SJSA1 (cell line): Measurements from ENCODE around the gene GAP43. TPM values are rescaled to one million over a fixed set of nuclear protein-coding genes. Genes with fewer than 3 reads are reported as not detected.
"Not testable (repeated sequence)": the region's sequence is repeated elsewhere in the genome, so short reads cannot be mapped to it uniquely, and the experiment has no call there.

Experiments
- DNase-seq, 2 experiments: peaks; one replicate each; pipeline ENCODE4 v3.0.0-alpha.2; 2015 to 2020; ENCODE audit warnings: low spot score in 2 of 2, low read depth in 1 of 2
- H3K27ac ChIP-seq: fragments of 250-450 bp; sonication (Bioruptor Pico); 2 replicates; pipeline ENCODE4 v1.5.1; 2020; ENCODE audit warnings: mild to moderate bottlenecking, moderate library complexity
- H3K27me3 ChIP-seq: fragments of 250-450 bp; sonication (Bioruptor Pico); replicated peaks from 2 replicates; pipeline ENCODE4 v1.5.1; 2020; ENCODE audit warnings: mild to moderate bottlenecking, moderate library complexity
- H3K36me3 ChIP-seq: fragments of 250-450 bp; sonication (Bioruptor Pico); 2 replicates; pipeline ENCODE4 v1.5.1; 2020; ENCODE audit warnings: mild to moderate bottlenecking
- H3K4me1 ChIP-seq: fragments of 250-450 bp; sonication (Bioruptor Pico); replicated peaks from 2 replicates; pipeline ENCODE4 v1.6.1; 2021; ENCODE audit warnings: mild to moderate bottlenecking
- H3K4me3 ChIP-seq: fragments of 250-450 bp; sonication (Bioruptor Pico); 2 replicates; pipeline ENCODE4 v1.5.1; 2020; ENCODE audit warnings: mild to moderate bottlenecking
- H3K9me3 ChIP-seq: fragments of 250-450 bp; sonication (Bioruptor Pico); replicated peaks from 2 replicates; pipeline ENCODE4 v1.5.1; 2020; ENCODE audit warnings: mild to moderate bottlenecking
- total RNA-seq: library from RNA; depleted of rRNA; stranded (reverse); fragments of >200 nt; shearing (Covaris generic); gene quantifications from 2 replicates; pipeline ENCODE4 v1.2.3, GENCODE V29; 2014

Gene GAP43
- total RNA-seq, 1 experiment from 2014 or later: not detected

DNA sequence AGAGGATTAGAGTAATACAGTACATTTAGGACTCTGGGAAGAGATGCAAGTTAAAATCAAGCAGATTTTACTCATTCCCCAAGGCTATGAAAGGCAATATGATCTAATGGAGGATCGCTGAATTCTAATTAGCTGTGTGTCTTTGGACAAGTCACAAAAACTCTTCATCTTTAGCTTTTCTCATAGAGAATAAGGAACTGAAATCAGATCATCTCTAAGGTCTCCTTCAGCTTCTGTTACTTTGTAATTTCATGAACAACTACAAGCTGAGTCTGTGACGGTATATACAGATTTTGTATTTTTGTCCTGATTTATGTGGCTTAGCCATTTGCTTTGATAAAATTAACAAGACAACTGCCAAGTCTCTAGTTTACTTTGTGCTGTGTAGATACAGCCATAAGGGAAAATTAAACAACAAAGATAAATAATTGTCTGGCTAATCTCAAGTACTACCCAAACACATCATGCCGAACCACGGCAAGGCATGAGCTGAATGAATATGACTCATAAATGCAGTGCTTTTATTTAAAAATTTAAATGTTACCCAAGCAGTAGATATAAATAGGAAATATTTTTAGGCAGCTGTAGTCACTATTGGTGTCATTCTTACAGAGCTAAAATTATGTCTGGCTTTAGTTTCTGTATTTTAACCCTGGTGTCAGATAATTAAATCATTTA lies 81.5 kb downstream of the GAP43 start:
- H3K36me3 ChIP-seq: no peaks in the 10 kb centered on the region
- H3K4me3 ChIP-seq: no peak overlapping the region
- H3K27ac ChIP-seq: no peak overlapping the region
- no peaks in the 10 kb centered on the region for H3K27me3 ChIP-seq
- H3K9me3 ChIP-seq: no peaks in the 10 kb centered on the region
- DNase-seq: no peak
- peaks cover 3% of the 10 kb centered on the region; the same call in 1 of the 2 replicates for H3K4me1 ChIP-seq

DNA sequence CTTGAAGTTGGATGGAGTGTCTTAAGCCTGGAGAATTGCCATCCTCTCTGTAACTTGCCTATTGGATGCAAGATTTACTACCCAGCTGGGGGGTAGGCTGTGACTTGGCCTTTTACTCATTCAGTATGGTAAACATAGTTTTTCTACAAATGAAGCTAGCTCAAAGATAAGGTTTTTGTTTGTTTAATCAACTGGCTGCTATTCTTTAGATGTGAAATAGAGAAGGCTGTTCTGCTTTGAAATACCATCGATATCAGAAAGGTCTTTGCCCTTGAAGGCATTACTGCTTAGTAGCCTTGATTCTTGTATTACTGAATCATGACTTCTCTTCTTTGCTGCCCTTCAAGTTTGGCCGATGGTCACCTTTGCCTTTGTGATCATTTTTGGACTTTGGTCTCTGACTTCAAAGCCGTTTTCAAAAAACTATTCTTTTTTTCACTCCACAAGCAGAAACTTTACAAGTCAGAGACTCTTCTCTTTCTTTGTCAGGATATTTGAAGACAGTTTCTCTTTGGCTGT lies 83.1 kb downstream of the GAP43 start:
- H3K27me3 ChIP-seq: no peaks in the 10 kb centered on the region
- DNase-seq: no peak
- H3K9me3 ChIP-seq: no peaks in the 10 kb centered on the region
- no peak overlapping the region for H3K4me3 ChIP-seq
- H3K4me1 ChIP-seq: peaks cover 3% of the 10 kb centered on the region; the same call in 1 of the 2 replicates
- H3K36me3 ChIP-seq: no peaks in the 10 kb centered on the region
- no peak overlapping the region for H3K27ac ChIP-seq

DNA sequence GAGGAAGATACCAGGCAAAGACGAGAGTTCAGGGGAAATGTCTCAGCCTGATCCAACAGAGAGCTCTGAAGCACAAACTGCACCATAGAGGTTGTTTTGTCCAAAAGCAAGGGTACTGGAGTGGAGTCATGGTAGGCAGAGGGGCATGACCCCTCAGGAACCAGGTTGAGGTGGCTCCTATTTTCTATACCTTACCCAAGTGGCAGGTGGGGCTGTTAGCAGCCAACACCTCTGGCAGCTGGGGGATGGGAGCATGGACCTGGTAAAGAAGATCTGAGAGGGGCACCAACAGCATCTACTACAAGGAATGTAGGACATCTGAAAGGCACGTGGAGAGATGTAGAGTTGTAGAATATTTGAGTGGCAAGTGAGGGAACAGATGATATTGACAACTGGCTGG lies 85.2 kb downstream of the GAP43 start:
- no peaks in the 10 kb centered on the region for H3K9me3 ChIP-seq
- no peak overlapping the region for H3K4me3 ChIP-seq
- no peak for DNase-seq
- no peak overlapping the region for H3K27ac ChIP-seq
- H3K36me3 ChIP-seq: no peaks in the 10 kb centered on the region
- H3K27me3 ChIP-seq: no peaks in the 10 kb centered on the region
- peaks cover 3% of the 10 kb centered on the region; the same call in 1 of the 2 replicates for H3K4me1 ChIP-seq

DNA sequence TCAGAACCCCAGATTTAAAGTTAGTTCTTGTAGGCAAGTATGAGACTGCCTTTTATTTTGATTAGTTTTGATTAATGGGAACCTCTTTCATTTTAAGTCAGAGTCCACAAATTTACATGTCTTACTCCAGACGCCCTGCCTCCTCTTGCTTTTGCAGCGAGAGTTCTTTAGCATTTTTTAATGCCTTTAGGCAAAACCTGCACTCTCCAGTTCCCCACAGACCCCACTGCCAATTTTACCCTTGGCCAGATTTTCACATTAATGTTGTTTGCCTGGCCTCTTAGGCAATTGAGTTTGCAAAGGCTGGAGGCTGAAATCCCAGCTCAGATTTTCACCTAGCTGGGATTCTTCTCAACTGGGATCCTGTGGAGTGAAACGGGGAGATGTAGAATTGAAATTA lies 85.8 kb downstream of the GAP43 start:
- H3K27ac ChIP-seq: no peak overlapping the region
- no peaks in the 10 kb centered on the region for H3K27me3 ChIP-seq
- H3K9me3 ChIP-seq: no peaks in the 10 kb centered on the region
- no peak for DNase-seq
- H3K36me3 ChIP-seq: no peaks in the 10 kb centered on the region
- H3K4me1 ChIP-seq: peaks cover 3% of the 10 kb centered on the region; the same call in 1 of the 2 replicates
- H3K4me3 ChIP-seq: no peak overlapping the region

DNA sequence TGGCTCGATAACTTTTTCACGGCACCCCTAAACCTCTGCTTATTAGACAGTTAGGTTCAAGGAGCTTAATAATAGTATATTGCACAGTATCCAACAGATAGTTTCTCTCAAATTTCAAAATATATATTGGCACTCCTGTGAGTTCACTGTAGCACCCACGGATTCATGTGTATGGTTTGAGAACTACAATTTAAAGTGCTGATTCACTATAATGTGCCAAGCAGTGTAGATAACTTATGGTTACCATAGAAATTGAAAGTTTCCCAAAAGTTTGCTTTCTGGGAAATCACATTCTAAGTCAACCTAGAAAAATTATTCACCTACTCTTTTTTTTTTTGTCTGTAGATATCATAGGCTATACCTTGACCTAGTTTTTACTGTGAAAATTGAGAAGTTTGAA lies 86.6 kb downstream of the GAP43 start:
- Histone ChIP-seq H3K27me3 (no peaks in the 10 kb centered on the region), H3K36me3 (no peaks in the 10 kb centered on the region), H3K27ac (no peak overlapping the region), H3K4me3 (no peak overlapping the region), H3K4me1 (peaks cover under 1% of the 10 kb centered on the region; the same call in 1 of the 2 replicates), H3K9me3 (no peaks in the 10 kb centered on the region)
- DNase-seq: no peak

DNA sequence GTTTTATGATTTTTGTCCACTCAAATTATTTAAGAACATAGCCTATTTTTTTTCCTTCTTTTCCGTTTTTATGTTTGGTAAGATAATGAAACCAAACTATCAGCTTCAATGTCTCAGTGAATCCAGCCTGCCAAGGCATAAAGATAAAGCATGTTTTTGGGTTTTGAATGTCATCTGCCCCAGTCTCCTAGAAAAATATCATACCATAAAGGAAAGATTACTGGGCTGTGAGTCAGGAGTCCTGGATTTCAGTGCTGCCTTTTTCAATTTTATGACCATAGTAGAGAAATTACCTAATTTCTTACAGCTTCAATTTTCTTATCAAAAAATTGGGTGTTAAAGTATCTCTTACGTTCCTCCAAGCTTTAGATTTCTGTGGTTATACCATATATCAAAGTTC lies 87.5 kb downstream of the GAP43 start:
- Histone ChIP-seq H3K27ac (no peak overlapping the region), H3K4me1 (no peaks in the 10 kb centered on the region), H3K36me3 (no peaks in the 10 kb centered on the region), H3K27me3 (no peaks in the 10 kb centered on the region), H3K9me3 (no peaks in the 10 kb centered on the region), H3K4me3 (no peak overlapping the region)
- no peak for DNase-seq

DNA sequence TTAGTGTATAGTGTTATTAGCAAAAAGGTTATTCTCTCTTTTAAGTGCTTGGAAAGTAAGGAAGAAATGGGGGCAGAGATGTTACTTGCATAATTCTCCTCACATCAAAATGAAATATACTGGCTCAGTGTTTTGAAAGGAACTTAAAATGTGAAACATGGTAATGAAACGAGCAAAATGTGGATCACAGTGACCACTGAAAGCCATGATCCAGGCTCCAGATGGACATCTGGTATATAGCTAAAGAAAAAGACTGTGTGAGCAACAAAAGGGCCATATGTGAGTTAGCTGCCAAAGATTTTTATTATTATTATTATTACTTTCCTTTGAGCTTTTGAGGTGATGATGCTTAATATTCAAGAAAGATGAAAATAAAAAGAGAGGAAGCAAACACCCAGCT lies 89.6 kb downstream of the GAP43 start:
- H3K27ac ChIP-seq: no peak overlapping the region

DNA sequence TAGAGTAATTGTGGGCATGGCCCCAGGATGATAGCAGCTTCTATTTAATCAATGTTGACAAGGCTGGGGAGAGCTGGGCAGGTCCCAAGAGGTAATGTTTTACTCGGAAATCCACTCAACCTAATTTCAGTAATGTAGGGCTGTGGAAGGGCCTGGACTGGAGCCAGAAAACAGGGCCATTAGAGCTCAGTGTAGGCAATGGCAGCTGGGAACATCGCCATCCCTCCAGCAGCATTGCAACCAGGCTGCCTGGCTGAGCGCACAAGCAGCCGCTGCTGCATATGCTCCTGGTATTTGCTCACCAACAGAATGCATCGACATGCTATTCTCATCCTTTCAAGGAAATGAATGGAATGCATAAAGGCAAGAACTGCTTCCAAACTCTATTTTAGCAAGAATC lies 90.0 kb downstream of the GAP43 start:
- H3K4me3 ChIP-seq: no peak overlapping the region
- H3K27me3 ChIP-seq: no peaks in the 10 kb centered on the region
- no peaks in the 10 kb centered on the region for H3K9me3 ChIP-seq
- H3K27ac ChIP-seq: no peak overlapping the region
- no peaks in the 10 kb centered on the region for H3K4me1 ChIP-seq
- no peaks in the 10 kb centered on the region for H3K36me3 ChIP-seq
- no peak for DNase-seq

More for the DNA sequence above, 89.6 kb downstream of the GAP43 start:
- H3K9me3 ChIP-seq: no peaks in the 10 kb centered on the region
- DNase-seq: no peak
- H3K4me1 ChIP-seq: no peaks in the 10 kb centered on the region
- H3K27me3 ChIP-seq: no peaks in the 10 kb centered on the region
- no peak overlapping the region for H3K4me3 ChIP-seq
- no peaks in the 10 kb centered on the region for H3K36me3 ChIP-seq

DNA sequence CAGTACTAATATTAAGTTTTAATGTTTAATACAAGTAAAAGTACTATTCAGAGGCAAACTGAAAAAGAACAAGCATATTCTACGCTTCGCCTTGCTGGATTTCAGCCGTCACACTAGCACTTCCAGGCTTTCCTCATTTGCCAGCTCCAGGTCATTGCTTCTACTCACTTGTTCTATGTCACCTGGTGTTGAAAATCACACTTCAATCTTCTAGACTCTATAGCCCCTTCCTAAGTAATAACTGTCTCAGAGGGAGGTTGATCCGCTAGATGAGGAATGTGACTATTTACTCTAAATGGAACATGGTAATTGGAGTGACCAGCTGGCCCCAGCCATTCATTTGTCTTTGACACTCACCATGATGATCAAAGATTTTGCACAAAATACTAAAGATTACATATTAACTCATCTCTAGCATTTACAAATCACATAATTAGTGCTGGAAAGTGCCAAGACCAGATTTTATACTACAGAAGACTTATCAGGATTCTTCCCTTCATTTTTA lies 92.0 kb downstream of the GAP43 start:
- no peak for DNase-seq
- no peak overlapping the region for H3K4me3 ChIP-seq
- no peaks in the 10 kb centered on the region for H3K4me1 ChIP-seq
- H3K36me3 ChIP-seq: no peaks in the 10 kb centered on the region
- no peak overlapping the region for H3K27ac ChIP-seq
- no peaks in the 10 kb centered on the region for H3K9me3 ChIP-seq
- H3K27me3 ChIP-seq: no peaks in the 10 kb centered on the region

DNA sequence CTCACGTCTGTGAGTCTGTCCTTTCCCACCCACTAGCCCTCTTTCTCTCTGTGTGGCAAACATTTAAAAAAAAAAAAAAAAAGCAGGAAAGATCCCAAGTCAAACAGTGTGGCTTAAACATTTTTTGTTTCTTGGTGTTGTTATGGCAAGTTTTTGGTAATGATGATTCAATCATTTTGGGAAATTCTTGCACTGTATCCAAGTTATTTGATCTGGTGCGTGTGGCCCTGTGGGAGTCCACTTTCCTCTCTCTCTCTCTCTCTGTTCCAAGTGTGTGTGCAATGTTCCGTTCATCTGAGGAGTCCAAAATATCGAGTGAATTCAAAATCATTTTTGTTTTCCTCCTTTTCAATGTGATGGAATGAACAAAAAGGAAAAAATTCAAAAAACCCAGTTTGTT lies 97.7 kb downstream of the GAP43 start:
- Histone ChIP-seq H3K4me3 (no peak overlapping the region), H3K9me3 (no peaks in the 10 kb centered on the region), H3K36me3 (no peaks in the 10 kb centered on the region), H3K4me1 (no peaks in the 10 kb centered on the region), H3K27me3 (no peaks in the 10 kb centered on the region), H3K27ac (no peak overlapping the region)
- no peak for DNase-seq

DNA sequence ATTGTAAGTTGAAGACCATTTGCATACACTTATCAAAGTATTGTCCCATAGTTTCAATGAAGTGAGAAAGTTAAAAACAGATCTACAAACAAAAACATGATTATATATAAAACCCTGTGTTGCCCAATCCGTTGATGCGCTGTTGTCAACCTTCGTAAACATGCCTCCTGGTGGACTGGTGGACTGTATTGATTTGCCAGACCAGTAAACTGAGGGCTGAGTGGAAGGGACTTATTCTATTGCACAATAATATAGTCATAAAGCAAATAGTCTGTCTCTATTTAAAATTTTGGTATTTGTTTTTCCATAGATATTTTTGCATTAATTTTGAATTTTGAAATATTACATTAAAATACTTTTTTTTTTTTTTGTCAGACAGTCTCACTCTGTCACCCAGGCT lies 102.5 kb downstream of the GAP43 start:
- Histone ChIP-seq H3K27me3 (no peaks in the 10 kb centered on the region), H3K36me3 (no peaks in the 10 kb centered on the region), H3K27ac (no peak overlapping the region), H3K4me3 (no peak overlapping the region), H3K9me3 (no peaks in the 10 kb centered on the region), H3K4me1 (no peaks in the 10 kb centered on the region)
- DNase-seq: no peak

DNA sequence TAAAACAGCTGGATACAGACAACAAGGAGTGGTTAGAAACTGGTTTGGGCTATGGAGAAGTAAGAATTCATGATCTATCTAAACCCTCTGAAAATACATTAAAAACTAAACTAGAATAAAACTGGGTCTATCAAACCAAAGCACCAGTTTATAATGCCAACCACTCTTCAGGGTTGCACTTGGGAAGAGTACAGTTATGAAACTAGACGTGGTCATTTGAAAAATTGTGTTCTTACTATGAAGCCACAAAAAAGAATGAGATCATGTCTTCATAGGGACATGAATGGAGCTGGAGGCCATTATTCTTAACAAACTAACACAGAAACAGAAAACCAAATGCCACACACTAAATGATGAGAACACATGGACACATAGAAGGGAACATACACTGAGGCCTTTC lies 103.8 kb downstream of the GAP43 start:
- Histone ChIP-seq H3K4me3 (no peak overlapping the region), H3K9me3 (no peaks in the 10 kb centered on the region), H3K27ac (no peak overlapping the region), H3K27me3 (no peaks in the 10 kb centered on the region), H3K4me1 (no peaks in the 10 kb centered on the region), H3K36me3 (no peaks in the 10 kb centered on the region)
- no peak for DNase-seq

DNA sequence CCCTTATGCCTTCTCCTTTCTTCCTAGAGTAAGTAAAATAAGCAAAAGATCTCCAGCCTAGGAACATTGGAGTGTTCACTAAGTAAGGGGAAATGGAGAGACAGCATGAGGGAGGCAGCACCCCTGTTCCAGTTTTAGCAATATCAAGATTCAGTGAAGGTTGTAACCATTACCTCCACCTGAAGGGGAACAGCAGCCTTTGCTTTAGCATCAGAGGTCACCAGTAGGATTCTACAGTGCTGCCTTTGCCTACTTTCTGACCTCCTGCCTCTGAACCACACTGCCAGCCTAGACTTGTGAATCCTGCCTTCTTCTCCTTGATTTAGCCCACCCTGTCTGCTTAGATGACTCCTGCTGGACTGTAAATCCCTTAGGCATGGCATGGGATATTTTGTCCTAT lies 104.7 kb downstream of the GAP43 start:
- H3K36me3 ChIP-seq: no peaks in the 10 kb centered on the region
- no peak for DNase-seq
- H3K9me3 ChIP-seq: no peaks in the 10 kb centered on the region

DNA sequence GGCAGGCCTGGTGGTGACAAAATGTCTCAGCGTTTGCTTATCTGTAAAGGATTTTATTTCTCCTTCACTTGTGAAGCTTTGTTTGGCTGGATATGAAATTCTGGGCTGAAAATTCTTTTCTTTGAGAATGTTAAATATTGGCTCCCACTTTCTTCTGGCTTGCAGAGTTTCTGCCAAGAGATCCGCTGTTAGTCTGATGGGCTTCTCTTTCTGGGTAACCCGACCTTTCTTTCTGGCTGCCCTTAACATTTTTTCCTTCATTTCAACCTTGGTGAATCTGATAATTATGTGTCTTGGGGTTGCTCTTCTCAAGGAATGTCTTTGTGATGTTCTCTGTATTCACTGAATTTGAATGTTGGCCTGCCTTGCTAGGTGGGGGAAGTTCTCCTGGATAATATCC lies 113.0 kb downstream of the GAP43 start:
- not testable (repeated sequence) for H3K27me3 ChIP-seq, H3K36me3 ChIP-seq, H3K27ac ChIP-seq, DNase-seq, H3K9me3 ChIP-seq, H3K4me1 ChIP-seq, H3K4me3 ChIP-seq

More for the DNA sequence above, 104.7 kb downstream of the GAP43 start:
- no peaks in the 10 kb centered on the region for H3K4me1 ChIP-seq
- no peak overlapping the region for H3K27ac ChIP-seq
- H3K4me3 ChIP-seq: no peak overlapping the region
- H3K27me3 ChIP-seq: no peaks in the 10 kb centered on the region
